NCI-H69 (cell line): ENCODE data around the gene GJB5.

ENCODE experiments used
- DNase-seq: peaks from one replicate; lab custom pipeline; 2025; lab: John Stamatoyannopoulos, UW

GJB5 gene

DNA sequence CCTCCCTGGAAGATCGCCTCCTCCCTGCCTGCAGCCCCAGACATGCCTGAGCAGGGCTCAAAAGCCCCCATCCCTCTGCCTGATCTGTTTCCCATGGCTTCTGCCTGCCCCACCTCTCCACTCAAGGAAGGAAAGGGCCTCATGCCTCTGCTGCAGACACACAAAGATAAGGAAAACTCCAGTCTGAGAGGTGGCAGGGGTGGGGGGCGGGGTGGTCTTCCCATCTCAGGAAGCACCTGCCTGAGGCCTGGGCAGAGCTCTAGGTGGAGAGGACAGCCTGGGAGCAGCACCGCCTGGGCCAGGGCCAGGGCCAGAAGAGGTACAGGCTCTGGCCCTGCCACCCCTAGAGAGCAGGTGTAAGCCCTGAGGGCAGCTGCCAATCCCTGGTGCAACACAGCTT, 22.1 kb downstream of the GJB5 start:
- DNase-seq = no peak

DNA sequence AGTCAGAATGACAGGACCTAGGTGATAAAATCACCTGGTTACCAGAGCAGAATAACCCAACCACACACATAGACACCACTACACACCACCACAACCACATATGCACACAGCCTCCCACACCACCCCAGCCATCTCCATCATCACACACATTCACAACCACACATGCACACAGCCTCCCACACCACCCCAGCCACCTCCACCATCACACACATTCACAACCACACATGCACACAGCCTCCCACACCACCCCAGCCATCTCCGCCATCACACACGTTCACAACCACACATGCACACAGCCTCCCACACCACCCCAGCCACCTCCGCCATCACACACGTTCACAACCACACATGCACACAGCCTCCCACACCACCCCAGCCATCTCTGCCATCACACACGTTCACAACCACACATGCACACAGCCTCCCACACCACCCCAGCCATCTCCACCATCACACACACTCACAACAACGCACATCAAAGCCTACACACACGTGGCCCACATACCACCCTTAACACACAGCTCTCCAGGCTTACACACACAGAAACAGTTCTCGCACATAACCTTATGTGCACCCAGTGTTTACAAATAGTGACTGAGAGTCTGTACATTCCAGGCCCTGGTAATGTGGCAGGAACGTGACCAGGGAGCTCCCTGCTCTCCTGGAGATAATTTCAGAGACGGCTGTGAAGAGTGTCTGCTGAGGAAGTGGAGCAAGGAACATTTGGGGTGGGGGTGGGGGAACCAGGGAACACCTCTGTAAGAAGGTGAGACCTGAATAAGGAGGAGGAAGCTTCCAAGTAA, 22.9 kb downstream of the GJB5 start:
- DNase-seq = no peak

DNA sequence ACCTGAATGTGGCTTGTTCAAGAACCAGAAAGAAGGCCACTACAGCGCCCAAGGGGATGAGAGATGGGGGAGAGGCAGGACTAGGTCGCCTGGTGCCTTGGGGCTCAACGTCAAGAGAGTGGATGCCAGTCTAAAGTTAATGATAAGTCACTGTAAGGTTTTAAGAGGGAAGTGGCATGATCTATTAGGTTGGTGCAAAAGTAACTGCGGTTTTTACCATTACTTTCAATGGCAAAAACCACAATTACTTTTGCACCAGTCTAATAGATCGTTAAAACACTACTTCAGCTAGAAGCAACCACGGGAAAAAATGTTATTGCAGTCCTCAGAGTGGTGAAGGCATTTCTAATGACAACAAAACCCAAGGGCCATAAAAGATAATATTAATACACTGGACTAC, 23.5 kb downstream of the GJB5 start:
- DNase-seq = no peak

DNA sequence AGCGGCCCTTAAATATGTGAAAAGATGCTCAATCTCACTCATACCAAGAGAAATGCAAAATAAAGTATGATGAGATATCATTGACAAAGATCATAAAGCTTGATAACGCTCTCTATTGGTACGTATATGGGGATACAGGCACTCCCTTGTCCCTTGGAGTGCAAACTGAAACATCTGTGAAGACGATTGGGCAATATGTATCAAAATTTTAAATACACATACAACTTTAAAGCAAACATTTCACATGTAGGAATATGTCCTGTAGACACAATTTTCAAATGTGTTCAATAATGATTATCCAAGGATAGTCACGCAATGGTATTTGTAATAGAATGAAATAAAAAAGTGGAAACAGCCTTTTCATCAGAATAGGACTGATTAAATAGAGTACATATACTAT, 24.2 kb downstream of the GJB5 start:
- no peak for DNase-seq

DNA sequence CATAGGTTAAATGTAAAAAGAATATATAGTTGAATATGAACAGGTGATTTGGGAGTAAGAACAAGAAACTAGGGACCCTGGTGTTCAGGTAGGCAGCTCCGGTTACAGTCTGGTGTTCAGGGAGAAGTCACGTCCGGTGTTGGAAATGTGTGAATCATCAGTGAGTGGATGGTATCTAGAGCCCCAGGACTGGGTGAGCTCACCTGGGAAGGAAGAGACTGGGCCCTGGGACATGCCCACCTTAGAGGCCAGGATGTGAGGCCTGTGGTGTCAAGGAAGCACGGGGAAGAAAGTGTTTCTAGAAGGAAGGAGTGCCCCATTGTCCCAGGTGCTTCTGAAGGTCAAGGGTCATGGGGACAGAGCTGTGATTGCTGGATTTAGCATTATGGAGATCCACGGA, 24.7 kb downstream of the GJB5 start:
- DNase-seq = no peak

DNA sequence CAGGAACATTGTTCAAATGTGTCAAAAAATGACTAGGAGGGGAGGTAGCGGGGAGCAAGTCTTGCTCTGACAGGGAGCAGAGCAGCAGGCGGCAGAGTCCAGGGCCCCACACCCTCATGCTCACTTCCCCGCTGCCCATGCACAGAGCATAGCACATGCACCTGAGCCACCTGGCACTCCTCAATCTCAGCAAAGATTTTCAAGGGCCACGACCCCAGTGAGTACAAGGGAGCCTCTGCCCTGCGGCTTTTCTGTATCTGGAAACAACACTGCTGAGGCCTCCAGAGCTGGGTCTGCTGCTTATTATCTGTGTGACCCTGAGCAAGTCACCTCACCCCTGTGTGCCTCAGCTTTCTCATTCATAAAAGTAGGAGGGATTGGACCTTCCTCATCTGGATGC, 25.1 kb downstream of the GJB5 start:
- DNase-seq = no peak

DNA sequence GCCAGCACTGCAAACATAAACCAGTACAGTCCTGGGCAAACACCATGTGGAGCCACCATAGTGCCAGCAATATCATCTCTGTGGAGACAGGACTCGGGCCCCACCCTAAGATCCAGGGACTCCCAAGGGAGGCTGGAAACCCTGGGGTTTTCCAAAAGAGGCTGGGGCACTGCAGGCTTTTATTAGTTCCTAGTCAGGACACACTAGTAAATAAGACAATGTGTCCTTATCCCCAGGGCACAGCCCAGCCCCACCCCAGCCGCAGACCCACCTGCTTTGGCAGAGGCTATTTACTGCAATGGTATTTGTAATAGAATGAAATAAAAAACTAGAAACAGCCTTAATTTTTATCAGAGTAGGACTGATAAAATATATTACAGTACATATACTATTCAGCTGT, 25.7 kb downstream of the GJB5 start:
- peak; percentile 12 for DNase-seq

DNA sequence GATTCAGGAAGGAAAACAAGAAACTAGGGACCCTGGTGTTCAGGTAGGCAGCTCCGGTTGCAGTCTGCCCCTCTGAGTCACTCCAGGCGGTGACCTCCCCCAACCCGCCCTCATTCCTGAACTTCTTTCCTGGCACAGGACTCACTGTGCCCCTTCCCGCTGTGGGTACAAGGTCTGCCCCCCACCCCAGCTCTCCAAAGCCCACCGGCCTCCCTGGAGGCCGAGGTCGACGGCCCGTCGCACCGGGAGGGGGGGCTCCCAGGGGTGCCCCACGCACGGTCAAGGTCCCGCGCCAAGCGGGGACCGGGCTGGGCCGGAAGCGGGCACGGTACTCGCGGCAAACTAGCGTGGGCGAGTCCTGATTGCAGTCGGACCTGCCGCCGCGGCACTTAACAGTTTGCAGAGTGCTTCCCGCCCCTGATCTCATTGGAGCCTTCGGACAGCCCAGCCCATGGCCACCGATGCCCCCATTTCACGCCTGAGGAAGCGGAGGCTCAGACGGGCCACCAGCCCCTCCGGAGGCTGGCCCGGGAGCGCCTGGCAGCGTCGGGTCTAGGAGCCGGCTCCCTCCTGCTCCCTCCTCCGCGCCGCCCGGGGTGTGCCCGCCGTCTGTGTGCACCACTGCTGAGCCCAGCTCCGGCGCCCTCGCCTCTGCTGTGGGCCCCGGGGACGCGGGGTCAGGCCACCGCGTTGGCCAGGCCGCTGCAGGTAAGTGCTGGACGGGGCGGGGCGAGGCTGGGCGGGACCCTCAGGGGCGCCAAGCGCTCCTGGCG, 26.4 kb downstream of the GJB5 start, which contains the start of gene GJB3:
GJB3 (plus strand) TSS at position 144 of the 773 bp plus-strand sequence. CDS start 3,549 bp downstream, outside the sequence.
- DNase-seq = peak; percentile 33

DNA sequence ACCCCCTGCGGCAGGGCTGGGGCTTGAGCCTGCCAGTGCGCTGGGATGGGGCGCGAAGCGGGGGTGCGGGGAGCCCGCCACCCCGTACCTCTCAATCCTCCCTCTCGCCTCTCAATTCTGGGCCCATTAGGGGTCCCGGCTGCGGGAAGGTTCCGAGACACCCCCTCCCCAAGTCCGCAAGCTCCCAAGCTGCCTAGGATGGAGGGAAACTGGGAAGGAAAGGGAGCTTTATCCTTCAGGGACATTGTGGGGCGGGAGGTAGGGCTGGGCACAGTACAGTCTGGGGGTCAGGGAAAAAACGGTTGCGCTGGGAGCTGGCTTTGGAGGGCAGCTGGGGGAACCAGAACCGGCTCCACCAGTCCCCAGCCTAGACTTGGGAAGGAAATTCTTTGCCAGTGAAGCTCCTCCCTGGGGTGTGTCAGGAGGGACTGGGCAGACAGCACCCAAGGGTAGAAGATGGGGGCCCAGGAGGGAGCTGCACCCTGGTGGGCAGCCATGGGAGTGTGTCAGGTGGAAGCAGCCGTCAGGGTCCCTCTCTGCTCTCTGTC, 27.1 kb downstream of the GJB5 start:
- DNase-seq = no peak

DNA sequence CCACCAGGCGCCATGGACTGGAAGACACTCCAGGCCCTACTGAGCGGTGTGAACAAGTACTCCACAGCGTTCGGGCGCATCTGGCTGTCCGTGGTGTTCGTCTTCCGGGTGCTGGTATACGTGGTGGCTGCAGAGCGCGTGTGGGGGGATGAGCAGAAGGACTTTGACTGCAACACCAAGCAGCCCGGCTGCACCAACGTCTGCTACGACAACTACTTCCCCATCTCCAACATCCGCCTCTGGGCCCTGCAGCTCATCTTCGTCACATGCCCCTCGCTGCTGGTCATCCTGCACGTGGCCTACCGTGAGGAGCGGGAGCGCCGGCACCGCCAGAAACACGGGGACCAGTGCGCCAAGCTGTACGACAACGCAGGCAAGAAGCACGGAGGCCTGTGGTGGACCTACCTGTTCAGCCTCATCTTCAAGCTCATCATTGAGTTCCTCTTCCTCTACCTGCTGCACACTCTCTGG, 29.9 kb downstream of the GJB5 start:
- DNase-seq = no peak

DNA sequence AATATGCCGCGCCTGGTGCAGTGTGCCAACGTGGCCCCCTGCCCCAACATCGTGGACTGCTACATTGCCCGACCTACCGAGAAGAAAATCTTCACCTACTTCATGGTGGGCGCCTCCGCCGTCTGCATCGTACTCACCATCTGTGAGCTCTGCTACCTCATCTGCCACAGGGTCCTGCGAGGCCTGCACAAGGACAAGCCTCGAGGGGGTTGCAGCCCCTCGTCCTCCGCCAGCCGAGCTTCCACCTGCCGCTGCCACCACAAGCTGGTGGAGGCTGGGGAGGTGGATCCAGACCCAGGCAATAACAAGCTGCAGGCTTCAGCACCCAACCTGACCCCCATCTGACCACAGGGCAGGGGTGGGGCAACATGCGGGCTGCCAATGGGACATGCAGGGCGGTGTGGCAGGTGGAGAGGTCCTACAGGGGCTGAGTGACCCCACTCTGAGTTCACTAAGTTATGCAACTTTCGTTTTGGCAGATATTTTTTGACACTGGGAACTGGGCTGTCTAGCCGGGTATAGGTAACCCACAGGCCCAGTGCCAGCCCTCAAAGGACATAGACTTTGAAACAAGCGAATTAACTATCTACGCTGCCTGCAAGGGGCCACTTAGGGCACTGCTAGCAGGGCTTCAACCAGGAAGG, 30.5 kb downstream of the GJB5 start:
- DNase-seq = no peak

DNA sequence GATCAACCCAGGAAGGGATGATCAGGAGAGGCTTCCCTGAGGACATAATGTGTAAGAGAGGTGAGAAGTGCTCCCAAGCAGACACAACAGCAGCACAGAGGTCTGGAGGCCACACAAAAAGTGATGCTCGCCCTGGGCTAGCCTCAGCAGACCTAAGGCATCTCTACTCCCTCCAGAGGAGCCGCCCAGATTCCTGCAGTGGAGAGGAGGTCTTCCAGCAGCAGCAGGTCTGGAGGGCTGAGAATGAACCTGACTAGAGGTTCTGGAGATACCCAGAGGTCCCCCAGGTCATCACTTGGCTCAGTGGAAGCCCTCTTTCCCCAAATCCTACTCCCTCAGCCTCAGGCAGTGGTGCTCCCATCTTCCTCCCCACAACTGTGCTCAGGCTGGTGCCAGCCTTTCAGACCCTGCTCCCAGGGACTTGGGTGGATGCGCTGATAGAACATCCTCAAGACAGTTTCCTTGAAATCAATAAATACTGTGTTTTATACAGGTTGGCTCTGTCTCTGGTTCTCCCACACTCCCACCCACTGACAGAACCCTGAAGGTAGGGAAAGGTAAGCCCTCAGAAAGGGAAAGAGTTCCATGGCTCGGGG, 31.1 kb downstream of the GJB5 start:
- DNase-seq = no peak

DNA sequence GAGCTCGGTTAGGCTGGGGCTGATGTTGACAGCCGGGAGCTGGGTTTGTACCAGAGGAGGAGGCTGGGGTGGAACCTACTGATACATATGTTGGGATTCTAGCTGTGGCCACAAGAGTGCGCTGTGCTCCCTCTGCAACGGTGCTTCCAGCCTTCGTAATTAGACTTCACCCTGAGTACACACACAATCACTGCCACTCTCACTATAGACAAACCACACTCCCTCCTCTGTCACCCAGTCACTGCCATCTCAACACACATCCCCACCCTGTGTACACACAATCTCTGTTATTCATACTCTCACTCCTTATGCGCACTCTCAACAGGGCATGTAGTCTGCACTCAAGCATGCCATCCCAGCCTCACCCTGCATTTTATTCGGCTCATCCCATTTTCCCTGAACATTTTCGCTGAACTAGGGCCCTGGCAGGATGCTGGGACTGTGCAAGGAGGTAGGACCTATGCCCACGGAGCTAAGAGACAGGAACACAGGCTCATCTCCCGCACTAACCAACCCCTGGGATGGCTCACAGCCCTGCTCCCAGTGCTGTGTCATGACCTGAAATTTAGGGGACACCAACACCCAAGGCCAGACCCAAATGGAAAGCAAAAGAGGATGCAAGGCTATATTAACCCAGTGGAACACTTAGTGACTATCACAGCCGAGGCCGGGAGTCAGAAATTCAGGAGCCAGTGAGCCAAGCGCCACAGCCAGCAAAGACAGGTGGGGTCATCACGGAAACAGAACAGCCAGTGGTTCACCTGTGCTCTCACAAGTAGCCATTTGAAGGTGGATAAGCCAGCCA, 31.9 kb downstream of the GJB5 start:
- DNase-seq = peak; percentile 74

DNA sequence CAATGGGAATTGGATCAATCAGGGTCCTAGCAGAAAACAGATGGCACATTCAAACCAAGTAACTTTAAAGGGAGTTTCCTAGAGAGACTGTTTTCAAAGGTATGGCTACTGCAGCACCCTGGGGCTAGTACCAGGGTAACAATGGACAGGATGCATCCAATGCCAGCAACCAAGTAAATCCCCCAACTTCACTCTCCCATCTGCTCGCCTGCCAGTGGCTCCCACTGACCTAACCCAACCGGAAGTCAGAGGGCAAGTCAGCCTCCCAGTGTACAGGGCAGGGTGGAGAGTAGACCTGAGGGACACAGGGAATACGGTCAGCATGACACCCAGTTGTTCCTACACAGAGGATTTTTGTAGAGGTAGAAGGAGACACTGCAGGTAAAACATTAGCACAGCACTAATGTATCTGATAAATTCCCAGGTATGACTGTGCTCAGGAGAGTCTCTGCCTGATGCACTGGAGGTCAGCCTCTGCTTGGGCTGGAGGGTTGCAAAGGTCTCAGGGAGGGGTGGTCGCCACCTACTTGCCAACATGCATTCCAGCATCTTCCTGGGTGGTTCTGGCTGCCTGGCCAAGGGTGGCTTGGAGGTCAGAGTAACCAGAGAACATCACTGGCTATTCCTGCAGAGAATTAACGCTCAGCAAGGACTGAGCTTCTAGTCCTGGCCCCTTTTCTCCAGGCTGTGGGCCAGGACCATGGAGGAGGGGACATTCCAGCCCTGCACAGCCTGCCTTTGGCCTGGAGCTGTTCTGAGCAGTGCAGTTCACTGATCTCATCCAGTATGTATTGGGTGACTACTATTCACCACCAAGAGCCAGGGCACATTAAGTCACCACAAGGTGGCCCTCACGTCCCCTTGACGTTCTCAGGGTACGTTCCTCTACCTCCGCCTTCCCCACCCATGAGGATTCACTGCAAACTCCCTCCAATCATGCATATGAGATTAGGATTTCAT, 32.9 kb downstream of the GJB5 start:
- peak; percentile 35 for DNase-seq

DNA sequence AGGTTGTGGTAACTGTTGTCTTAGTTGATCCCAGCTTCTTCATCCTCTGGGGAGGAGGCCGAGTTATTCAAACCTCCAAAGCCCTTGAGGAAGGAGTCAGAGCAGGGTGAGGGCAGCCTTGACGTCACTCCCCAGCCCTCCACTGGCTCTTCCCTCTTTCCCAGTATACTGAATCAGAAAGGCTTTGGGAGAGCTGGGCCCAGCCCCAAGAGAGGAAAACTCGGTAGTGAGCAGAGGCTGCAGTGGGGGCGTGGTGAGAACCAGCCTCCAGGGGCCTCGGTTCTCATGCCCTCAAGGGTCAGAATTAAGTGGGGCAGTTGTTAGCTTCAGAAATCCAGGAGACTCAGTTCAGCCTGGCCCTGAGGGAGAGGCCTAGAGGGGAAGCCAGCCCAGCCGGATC, 36.1 kb downstream of the GJB5 start:
- DNase-seq = no peak

DNA sequence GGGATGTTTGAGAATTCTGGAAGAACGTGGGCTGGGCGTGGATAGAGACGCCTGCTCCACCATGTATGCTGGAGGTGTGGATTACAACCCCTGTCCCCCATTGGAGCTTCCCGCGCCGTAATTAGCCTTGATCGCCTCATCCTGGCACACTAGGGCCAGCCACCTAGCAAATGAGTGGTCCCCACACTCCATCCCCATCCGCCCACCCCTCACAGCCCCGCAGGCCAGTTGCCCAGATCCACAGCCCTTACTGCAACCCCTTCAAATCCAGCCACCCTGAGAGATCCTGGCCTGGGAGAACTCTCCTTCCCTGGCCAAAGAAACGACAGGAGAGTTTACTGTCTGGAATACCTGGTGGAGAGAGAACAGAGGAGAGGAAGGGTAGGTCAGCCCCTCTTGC, 37.6 kb downstream of the GJB5 start:
- no peak for DNase-seq

DNA sequence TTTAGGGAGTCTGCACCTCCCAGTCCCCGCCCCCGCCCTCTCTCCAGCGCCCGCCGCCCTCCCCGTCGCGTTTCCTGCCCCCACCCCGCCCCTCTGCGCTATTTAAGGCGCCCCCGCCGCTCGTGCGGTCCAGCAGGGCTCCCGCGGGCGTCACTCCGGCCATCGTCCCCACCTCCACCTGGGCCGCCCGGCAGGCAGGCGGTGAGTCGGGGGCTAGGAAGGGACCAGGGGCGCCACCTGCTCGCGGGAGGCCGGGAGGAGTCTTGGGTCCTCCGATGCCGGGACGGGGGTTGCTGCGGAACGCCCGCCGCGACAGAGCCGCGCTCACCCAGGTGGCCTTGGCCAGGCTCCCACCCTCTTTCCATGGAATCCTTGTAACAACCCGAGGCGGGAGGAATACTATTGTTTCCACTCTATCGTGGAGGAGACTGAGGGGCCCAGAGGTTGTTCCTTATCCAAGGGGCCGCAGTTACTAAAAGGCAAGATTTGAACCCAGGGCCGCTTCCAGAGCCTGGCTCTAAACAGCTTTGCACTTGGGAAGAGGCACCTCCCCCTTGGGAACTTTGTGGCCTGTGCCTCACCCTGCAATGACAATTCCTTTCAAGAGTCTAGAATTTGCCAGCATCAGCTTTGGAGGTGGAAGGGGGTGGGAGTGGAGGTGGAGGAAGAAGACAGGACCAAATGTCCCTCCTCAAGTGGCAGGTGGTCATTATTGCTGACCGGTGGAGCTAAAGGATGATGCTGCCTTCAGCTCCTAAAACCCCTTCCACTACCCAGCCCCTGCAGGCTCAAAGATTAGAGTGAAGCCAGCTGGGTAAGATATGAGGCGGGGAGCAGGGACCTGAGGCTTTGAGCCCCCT, 38.3 kb downstream of the GJB5 start, which contains the start of gene GJA4:
GJA4 (plus strand) TSS at position 132 of the 860 bp plus-strand sequence. CDS start 1,215 bp downstream, outside the sequence.
- peak; percentile 44 for DNase-seq

DNA sequence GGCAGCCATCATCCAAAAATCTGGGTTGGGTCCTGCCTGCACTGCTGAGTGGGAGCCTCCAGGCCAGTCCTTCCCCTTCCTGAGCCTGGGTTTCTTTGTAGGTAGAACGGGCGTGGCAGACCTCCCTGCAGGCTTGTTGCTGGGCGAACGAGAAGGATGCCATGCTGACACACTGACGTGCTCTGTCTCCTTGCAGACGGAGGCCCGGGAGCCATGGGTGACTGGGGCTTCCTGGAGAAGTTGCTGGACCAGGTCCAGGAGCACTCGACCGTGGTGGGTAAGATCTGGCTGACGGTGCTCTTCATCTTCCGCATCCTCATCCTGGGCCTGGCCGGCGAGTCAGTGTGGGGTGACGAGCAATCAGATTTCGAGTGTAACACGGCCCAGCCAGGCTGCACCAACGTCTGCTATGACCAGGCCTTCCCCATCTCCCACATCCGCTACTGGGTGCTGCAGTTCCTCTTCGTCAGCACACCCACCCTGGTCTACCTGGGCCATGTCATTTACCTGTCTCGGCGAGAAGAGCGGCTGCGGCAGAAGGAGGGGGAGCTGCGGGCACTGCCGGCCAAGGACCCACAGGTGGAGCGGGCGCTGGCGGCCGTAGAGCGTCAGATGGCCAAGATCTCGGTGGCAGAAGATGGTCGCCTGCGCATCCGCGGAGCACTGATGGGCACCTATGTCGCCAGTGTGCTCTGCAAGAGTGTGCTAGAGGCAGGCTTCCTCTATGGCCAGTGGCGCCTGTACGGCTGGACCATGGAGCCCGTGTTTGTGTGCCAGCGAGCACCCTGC, 39.3 kb downstream of the GJB5 start:
- peak; percentile 4 for DNase-seq
